ENCODE measurements around the gene CALCB.

The CALCB gene

DNA sequence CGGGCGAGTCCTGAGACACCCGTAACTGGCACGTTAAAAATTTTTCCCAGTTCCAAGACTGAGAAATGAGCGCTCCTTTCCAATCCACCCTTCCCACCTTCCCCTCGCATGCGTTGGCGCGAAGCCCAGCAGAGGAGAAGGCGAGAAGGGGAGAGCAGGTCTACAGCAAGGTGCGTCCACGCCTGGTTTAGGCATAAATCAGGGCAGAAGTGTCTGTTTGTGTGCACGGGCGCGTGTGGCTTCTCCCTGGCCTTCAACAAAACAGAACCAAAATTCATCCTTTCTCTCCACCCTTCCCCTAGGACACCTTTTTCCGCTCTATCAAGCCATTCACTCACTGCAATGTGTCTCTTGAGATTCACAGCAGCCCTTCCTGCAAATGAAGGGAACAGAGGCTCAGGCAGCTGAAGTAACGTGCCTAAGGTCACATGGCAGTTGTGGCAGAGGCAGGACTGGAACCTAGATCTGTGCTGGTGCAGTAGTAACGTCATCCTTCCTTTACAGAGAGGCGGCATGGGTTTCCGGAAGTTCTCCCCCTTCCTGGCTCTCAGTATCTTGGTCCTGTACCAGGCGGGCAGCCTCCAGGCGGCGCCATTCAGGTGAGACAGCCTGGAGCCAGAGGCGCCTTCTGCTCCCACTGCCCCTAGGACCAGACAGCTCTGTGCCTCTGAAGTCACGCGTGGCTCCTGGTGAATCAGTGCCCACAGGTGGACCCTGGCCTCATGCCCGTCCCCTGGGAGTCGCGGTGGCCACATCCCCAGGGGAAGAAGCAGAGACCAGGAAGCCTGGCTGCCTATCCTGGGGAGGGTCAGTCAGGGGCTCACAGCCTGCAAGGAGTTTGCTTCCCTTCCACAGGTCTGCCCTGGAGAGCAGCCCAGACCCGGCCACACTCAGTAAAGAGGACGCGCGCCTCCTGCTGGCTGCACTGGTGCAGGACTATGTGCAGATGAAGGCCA lies 1.1 kb downstream of the CALCB start:
- no peak for FAIRE-seq

DNA sequence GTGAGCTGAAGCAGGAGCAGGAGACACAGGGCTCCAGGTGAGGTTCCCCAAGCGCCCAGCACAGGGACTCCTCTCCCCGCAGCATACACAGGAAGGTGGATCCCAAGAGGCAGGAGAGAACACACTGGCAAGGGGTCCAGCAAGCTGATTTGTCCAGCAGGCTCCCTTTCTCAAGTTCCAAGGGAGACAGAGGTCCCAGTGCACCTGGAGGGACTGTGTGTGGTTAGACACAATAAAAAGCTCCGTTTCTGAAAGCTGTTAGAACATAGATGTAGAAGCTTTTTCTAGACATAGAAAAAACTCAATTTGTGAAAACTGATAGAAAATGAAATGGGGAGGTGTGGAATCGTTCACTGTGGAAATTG lies 1.8 kb downstream of the CALCB start:
- no peak for FAIRE-seq

DNA sequence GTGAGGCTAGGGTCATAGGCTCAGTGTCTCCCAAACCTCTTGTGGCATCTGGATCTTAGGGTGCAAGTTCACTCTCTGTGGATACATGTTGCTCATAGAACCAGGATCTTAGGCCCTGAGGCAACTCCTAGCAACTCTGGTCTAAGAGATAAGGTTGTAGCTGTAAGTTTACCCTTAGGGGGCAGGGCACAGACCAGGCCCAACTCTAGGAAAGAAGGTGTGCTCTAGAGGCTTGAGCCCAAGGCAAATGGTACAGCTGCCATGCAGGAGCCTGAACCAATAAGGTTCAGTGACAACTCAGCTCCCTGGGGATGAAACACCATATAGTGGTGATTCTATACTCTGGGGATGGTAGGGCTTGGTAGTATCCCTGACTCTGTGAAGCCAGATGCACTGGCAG lies 17.8 kb downstream of the CALCB start:
- no peak for FAIRE-seq

DNA sequence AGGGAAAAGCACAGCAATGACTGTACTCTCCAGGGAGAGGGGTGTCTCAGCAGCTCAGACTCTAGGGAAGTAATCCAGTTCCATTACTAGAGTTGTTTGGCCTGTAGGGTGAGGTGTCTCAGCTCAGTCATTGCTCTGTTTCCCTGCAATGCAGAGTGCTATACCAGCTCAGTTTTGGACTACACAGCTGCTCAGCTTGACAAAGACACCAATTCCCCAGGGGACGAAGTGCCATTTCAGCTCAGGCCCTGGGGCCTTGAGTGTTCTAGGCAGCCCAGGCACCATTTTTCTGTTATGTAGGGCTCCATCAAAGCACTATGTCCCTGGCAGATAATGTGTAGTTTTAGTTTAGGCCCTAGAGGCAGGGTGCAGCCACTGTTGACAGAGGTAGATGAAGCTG lies 18.2 kb downstream of the CALCB start:
- no peak for FAIRE-seq

GRCh38 chr11:15093432-15093831 lies 20.0 kb downstream of the CALCB start:
- no peak for FAIRE-seq

- FAIRE-seq = no peak
Measured at GRCh38 chr11:15095736-15096228, 22.4 kb downstream of the CALCB start.

- no peak for FAIRE-seq
Measured at GRCh38 chr11:15097411-15097810, 24.0 kb downstream of the CALCB start.

GRCh38 chr11:15099267-15099666 lies 25.9 kb downstream of the CALCB start:
- no peak for FAIRE-seq

GRCh38 chr11:15101072-15101709 lies 27.8 kb downstream of the CALCB start:
- FAIRE-seq = peak; percentile 46

GRCh38 chr11:15104166-15104565 lies 30.8 kb downstream of the CALCB start:
- FAIRE-seq = no peak

DNA sequence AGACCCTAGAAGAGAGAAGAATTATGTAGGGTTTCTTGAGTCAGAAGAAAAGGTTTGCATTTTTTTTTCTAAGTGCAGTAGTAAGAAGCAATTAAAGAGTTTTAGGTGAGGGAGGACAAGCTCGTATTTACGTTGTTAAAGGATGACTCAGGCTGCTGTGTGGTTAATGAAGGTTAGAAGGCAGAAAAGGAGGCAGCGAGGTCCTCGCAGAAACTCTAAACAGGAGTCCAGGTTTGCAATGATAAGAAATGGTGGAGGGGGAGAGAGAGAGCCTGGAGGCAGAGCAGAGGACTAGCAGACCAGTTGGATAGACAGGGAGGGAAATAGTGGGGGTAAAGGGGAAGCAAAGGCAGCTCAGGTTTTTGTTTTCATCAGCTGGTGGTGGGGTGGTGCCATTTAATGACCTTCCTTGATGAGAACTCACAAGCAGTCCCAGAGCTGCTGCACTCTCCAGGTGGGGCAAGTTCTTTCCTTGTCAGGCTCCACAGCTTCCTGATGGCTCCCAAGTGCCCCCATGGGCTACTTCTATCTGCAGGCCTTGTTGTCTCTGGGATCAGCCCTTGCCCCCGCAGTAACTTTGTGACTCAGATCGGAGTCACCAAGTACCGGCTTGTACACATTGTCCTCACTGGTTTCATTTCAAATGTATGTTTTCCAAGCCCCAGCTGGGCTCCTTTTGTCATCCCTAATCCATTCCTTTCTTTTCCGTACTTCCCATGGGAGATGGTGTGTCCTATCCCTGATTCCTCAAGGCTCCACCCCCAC lies 33.0 kb downstream of the CALCB start:
- no peak for FAIRE-seq

GRCh38 chr11:15107730-15108515 lies 34.5 kb downstream of the CALCB start:
- no peak for FAIRE-seq

DNA sequence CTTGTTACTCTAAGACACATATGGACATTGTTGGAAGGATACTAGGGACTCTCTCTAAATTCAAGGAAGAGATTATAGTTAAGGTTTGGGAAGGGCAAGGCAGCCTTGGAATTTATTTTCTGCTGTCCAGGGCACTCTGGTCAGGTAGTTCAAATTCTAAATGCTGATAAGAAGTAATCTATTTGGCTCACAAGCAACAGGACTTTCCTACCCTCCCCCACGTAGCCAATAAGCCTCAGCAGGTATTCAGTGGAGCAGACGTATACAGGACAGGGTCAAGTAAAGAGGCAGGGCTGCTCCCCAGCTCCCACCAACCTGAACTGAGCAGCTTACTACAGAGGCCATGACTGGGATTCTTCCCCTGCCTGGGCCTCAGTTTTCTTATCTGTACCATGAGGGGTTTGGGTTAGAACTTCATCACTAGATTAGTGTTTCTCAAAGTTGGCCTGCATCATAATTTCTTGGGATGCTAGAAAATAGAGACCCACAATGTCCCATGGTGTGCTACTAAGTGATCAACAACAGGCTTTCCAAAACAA lies 35.3 kb downstream of the CALCB start:
- FAIRE-seq = no peak

- FAIRE-seq = no peak
Measured at GRCh38 chr11:15109602-15110001, 36.2 kb downstream of the CALCB start.

GRCh38 chr11:15111215-15111614 lies 37.8 kb downstream of the CALCB start:
- no peak for FAIRE-seq

DNA sequence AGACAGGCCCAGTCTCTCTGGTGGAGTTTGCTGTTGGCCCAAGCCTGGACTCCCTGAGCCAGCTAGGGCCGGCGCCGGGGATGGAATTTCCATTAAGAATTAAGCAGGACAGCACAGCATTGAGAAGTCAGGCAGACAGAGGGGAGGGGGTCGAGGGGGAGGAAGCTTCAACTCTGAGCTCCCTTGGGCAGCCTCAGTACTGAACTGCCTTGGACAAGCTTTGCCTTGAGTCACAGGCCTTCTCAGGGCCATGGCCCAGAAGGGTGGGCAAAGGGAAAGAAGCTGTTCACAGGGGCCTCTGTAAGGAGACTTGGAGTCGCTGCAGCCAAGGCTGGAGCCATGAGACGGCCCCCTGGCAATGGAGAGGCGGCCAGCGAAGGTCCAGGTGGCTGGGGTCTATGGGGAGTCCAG lies 38.7 kb downstream of the CALCB start:
- no peak for FAIRE-seq

GRCh38 chr11:15113381-15113780 lies 40.0 kb downstream of the CALCB start:
- FAIRE-seq = no peak

- FAIRE-seq = no peak
Measured at GRCh38 chr11:15114501-15115475, 41.4 kb downstream of the CALCB start, which contains the start of gene INSC. TSS of gene INSC (plus strand) at chr11:15114923. CDS start at chr11:15149175, 34,252 bp downstream.

- no peak for FAIRE-seq
Measured at GRCh38 chr11:15115686-15116085, 42.3 kb downstream of the CALCB start.

GRCh38 chr11:15117751-15118150 lies 44.4 kb downstream of the CALCB start:
- FAIRE-seq = no peak

GRCh38 chr11:15118431-15118830 lies 45.0 kb downstream of the CALCB start:
- FAIRE-seq = no peak

All from A204.1 (cell line).